Ramos (cell line): ENCODE results near the gene SERPINE1.
"Not testable (repeated sequence)": the region's sequence is repeated elsewhere in the genome, so short reads cannot be mapped to it uniquely, and the experiment has no call there.

Experiments used
- in situ Hi-C: fragments of 300-500 bp; cut with MboI; formaldehyde crosslinking; loops from one replicate; pipeline ENCODE4 v1.14.3; 2022; ENCODE audit warnings: low sequenced_read_pairs; ENCODE audit not compliant: unreplicated experiment

Gene SERPINE1

DNA sequence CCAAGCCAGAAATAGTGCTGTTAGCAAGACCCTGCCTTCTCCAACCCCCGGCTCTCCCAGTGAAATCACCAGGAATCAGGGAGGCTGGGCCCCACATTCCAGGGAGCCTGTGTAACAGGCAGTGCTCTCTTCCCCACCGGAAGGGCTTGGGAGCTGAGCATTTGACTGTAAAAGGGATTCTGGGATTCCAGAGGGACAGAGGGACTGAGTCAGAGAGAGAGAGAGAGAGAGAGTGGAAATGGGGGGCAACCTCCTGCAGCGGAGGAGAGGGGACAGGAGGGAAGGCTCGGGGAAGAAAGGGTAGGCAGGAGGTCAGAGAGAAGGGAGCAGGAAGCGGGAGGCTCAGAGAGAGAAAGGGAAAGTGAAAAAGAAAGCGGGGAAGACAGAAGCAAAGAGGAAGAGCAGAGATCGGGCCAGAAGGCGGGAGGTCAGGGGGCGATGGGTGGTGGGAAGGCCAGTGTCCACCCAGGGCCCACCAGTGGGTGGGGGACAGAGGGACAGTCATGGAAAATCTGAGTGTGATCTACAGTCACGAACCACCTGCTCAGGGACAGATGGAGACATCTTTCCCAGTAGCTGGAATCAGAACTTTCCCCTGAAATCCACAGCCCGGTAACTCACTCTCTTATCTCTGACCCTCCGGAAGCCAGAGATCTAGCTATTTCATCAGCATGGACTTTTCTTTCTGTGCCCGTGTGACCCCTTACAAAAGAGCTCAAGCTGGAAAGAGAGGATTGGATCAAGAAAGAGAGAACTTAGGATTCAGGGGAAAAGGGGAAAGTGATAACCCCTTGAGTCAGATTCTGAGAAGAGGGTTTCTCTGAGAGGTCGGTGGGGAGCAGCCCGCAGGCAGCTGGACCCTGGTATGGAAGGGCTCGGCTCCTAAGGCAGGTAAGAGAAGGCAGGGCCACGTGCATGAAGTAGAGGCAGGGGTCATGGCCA, 4.6 kb upstream of the SERPINE1 start:
- in situ Hi-C loops, result no loop called here

DNA sequence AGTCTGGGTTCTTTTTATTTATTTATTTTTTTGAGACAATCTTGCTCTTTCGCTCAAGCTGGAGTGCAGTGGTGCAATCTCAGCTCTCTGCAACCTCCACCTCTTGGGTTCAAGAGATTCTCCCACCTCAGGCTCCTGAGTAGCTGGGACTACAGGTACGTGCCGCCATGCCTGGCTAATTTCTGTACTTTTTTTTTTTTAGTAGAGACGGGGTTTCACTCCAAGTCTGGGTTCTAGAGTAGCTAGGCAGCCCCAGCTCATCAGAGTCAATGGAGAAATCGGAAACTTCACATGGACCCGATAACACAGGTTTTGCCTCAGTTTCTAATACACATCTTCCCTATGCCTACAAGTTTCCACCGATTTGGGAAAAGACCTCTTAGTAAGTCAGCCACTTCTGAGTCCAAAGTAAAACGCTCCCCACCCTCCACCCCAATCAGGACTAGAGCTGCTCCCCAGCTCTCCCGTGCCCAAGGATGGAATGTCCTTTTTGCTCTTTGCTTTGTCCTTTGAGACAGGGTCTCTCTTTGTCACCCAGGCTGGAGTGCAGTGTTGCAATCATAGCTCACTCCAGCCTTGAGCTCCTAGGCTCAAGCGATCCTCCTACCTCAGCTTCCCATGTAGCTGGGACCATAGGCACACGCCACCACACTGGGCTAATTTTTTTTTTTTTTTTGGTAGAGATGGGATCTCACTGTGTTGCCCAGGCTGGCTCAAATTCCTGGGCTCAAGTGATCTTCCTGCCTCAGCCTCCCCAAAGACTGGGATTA, 3.8 kb upstream of the SERPINE1 start:
- in situ Hi-C loops, result no loop called here

DNA sequence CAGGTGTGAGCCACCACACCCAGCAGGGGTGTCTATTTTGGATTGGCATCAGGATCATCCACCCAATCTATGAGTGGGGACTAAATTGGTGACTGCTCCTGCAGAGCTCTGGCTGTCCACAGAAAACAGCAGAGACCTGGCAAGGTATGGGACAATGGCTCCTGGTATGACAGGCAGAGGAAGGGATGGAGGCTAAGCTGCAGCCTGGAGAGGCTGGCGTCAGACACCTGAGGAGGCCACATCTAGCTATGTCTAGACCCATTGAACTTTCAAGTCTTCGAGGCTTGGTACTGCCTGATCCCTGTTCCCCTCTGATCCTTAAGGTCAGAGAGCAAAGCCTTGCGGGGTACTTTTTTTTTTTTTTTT, 3.2 kb upstream of the SERPINE1 start:
- in situ Hi-C loops, result no loop called here

DNA sequence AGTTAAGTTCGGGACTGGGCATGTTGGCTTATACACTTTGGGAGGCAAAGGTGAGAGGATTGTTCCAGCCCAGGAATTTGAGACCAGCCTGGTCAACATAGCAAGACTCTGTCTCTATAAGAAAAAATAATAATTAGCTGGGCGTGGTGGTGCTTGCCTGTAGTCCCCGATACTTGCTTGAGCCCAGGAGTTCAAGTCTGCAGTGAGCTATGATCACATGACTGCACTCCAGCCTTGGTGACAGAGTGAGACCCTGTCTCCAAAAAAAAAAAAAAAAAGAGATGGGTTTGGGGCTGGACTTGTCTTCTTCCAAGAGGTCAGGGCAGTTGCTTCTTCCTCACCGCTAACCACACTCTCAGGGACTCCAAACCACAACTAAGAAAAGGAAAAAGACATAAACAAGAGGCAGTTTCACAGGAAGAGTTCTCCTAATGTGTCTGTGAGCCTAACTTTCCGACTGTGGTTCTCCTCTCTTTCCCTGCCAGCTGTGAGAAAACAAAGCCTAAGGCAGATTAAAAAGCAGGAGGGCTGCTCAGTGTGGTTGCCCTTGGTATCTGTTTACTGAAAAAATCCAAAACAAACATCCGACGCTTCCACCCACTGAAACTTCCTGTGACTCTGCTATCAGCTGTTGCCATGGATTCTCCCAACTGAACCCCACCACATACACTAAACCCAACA, 2.4 kb upstream of the SERPINE1 start:
- in situ Hi-C loops, result no loop called here

DNA sequence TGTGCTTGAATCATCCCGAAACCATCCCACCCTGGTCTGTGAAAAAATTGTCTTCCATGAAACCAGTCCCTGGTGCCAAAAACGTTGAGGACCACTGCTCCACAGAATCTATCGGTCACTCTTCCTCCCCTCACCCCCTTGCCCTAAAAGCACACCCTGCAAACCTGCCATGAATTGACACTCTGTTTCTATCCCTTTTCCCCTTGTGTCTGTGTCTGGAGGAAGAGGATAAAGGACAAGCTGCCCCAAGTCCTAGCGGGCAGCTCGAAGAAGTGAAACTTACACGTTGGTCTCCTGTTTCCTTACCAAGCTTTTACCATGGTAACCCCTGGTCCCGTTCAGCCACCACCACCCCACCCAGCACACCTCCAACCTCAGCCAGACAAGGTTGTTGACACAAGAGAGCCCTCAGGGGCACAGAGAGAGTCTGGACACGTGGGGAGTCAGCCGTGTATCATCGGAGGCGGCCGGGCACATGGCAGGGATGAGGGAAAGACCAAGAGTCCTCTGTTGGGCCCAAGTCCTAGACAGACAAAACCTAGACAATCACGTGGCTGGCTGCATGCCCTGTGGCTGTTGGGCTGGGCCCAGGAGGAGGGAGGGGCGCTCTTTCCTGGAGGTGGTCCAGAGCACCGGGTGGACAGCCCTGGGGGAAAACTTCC, 784 bp upstream of the SERPINE1 start:
- in situ Hi-C loops, result no loop called here

DNA sequence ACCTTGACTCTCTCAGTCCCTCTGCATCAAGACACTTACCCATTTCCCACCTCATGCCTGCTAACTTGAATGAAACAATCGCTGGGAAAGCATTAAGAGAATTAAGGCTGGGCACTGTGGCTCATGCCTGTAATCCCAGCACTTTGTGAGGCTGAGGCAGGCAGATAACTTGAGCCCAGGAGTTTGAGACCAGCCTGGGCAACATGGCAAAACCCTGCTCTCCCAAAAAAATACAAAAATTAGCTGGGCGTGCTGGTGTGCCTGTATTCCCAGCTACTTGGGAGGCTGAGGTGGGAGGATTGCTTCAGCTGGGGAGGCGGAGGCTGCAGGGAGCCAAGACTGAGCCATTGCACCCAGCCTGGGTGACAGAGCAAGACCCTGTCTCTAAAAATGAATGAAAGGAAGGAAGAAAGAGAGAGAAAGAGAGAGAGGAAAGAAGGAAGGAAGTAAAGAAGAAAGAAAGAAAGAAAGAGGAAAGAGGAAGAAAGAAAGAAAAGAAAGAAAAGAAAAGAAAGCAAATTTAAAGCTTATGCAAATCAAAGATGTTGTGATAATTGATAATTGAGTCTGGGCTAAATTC, 646 bp downstream of the SERPINE1 start:
- in situ Hi-C loops, result no loop called here

DNA sequence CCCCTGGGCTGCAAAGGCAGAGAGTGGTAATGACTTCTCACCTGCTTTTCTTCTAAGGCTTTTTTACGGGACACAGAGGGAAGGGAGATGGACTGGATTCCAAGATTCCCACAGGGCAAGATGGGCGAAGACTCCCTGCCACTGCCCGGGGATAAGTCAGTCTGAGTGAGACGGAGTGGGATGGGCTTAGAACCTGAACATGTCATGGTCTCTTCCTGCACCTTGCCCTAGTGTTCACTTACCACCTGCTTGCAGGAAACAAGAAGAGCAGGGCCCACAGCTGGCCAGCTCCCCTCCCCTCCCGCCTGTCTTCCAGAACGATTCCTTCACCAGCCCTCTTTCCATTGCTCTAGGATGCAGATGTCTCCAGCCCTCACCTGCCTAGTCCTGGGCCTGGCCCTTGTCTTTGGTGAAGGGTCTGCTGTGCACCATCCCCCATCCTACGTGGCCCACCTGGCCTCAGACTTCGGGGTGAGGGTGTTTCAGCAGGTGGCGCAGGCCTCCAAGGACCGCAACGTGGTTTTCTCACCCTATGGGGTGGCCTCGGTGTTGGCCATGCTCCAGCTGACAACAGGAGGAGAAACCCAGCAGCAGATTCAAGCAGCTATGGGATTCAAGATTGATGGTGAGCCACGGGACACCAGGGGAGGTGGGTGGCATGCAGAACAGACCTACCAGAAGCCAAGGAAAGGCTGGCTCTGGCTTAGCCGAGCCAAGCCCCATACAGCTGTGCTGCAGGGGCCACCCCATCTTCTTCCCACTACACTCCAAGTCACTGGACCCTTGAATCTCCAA, 1.3 kb downstream of the SERPINE1 start:
- in situ Hi-C loops, result no loop called here

DNA sequence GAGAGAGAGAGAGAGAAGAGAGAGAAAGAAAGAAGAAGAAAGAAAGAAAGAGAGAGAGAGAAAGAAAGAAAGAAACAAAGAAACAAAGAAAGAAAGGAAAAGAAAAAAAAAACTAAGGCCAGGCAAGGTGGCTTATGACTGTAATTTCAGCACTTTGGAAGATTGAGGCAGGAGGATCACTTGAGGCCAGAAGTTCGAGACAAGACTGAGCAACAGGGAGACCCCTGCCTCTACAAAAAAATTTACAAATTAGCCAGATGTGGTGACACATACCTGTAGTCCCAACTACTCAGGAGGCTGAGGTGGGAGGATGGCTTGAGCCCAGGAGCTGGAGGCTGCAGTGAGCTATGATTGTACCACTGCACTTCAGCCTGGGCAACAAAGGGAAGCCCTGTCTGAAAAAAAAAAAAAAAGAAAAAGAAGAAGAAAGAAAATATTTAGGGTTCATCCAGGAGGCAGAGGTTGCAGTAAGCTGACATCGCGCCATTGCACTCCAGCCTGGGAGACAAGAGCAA, 2.8 kb downstream of the SERPINE1 start:
- in situ Hi-C loops, result no loop called here

DNA sequence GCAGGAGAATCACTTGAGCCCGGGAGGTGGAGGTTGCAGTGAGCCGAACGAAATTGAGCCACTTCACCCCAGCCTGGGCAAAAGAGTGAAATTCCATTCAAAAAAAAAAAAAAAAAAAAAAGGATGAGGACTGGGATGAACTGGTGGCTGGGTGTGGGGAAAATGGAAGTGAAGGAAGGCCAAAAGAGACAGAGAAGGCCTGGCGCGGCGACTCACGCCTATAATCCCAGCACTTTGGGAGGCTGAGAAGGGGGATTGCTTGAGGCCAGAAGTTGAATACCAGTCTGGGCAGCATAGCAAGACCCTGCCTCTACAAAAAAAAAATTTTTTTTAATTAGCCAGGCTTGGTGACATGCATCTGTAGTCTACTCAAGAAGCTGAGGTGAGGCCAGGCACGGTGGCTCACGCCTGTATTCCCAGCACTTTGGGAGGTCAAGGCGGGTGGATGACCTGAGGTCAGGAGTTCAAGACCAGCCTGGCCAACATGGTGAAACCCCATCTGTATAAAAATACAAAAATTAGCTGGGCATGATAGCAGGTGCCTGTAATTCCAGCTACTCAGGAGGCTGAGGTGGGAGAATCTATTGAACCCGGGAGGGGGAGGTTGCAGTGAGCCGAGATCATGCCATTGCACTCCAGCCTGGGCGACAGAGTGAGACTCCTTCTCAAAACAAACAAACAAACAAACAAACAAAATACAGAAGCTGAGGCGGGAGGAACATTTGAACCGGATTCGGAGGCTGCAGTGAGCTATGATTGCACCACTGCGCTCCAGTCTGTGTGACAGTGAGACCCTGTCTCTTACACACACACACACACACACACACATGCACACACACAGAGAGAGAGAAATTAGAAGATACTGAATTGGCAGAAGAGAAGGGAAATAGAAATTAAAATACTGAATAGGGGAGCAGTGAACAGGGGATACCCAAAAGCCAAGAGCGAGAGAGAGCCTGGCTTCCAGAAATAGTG, 6.0 kb downstream of the SERPINE1 start:
- in situ Hi-C loops, result not testable (repeated sequence)

DNA sequence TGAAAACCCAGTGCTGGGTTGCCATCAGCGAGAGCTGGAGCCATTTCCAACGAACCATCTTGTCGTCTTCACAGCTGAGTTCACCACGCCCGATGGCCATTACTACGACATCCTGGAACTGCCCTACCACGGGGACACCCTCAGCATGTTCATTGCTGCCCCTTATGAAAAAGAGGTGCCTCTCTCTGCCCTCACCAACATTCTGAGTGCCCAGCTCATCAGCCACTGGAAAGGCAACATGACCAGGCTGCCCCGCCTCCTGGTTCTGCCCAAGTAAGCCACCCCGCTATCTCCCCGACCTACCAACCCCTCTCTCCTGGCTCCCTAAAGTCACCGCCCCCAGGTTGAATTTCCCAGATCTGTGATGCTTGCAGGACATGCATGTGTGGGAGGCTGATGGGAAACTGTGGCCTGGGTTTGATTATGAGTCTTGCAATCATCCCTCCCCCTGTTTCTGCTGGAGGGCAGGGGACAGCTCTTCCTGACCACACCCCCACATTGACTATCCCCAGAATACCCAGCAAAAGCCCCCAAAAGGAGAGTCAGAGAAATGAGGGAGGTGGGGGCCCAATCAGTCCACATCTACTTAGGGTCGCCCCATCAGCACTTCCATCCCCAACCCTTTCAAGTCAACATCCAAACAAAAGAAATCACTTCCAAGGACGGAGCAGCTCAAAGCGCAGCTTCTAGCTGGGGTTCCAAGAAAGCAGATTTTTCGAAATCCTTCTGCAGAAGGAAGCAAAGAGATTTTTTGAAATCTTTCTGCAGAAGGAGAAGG, 6.9 kb downstream of the SERPINE1 start:
- in situ Hi-C loops, result no loop called here

DNA sequence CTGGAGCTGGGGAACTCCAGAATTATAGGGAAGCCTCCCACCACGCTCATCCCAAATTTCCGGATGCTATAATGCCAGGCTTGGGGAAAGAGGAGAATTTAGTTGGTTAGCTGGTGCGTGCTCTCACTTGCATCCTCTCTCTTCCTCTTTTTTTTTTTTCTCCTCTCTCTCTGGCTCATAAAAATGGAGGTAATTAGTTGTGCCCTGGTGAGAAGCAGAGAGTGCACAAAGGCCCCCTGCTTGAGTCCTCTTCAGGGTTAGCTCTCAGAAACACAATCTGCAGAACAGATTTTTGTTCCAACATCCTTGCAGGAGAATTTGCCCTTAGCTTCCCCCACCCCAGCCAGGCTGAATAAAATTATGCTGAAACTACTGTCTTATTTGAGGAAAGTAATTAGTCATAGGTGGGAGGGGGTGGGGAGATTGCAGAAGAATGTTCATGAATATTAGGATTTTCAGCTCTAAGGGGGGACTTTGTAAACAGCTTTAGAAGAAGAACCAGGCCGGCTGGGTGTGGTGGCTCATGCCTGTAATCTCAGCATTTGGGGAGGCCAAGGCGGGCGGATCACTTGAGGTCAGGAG, 7.6 kb downstream of the SERPINE1 start:
- in situ Hi-C loops, result no loop called here

DNA sequence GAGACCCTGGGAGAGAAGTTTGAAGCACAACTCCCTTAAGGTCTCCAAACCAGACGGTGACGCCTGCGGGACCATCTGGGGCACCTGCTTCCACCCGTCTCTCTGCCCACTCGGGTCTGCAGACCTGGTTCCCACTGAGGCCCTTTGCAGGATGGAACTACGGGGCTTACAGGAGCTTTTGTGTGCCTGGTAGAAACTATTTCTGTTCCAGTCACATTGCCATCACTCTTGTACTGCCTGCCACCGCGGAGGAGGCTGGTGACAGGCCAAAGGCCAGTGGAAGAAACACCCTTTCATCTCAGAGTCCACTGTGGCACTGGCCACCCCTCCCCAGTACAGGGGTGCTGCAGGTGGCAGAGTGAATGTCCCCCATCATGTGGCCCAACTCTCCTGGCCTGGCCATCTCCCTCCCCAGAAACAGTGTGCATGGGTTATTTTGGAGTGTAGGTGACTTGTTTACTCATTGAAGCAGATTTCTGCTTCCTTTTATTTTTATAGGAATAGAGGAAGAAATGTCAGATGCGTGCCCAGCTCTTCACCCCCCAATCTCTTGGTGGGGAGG, 10.8 kb downstream of the SERPINE1 start:
- in situ Hi-C loops, result no loop called here

DNA sequence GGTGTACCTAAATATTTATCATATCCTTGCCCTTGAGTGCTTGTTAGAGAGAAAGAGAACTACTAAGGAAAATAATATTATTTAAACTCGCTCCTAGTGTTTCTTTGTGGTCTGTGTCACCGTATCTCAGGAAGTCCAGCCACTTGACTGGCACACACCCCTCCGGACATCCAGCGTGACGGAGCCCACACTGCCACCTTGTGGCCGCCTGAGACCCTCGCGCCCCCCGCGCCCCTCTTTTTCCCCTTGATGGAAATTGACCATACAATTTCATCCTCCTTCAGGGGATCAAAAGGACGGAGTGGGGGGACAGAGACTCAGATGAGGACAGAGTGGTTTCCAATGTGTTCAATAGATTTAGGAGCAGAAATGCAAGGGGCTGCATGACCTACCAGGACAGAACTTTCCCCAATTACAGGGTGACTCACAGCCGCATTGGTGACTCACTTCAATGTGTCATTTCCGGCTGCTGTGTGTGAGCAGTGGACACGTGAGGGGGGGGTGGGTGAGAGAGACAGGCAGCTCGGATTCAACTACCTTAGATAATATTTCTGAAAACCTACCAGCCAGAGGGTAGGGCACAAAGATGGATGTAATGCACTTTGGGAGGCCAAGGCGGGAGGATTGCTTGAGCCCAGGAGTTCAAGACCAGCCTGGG, 11.4 kb downstream of the SERPINE1 start:
- in situ Hi-C loops, result no loop called here

DNA sequence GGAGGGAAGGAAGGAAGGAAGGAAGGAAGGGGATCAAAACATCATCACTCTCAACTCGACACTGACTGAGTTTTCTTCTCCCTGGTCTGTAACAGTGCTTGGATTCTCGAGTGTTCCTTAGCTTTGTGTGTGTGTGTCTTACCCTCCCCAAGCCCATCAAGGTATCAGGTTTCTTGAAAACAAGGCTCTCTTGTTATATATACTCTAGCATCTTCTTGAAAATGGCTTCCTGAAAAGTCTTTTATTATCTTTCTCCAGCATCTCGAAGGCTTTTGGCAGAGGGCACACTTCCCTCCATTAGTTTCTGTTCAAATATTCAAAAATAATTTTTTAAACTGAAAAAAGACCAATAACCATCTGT, 13.4 kb downstream of the SERPINE1 start:
- in situ Hi-C loops, result loop anchor here (5.0 kb wide), 1 partner anchor 52 kb away; no protein-coding TSS in a partner anchor

DNA sequence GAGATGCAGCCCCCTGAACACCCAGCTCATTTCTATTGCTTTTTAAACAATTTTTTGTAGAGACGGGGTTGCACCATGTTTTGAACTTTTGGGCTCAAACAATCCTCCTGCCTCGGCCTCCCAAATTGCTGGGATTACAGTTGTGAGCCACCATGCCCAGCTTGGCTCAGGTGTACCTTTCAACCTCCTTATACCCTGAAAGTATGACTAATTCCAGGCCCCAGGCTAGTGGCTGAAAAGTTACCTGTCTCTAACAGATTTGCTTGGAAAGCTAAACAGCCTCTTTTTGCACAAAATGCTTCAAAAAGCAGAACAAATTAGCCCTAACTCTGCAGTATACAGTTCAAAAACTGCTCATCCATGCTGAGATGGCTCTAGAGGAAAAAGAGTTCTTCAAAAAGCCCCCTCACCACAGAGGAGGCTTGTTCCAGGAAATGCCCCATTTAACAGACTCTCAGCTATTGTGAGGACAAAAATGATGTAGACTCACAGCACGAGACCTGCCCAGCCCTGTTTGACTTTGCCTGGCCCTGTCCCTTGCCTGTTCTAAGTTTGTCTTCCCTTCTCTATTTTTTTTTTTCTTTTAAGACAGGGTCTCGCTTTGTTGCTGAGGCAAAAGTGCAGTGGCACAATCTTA, 14.0 kb downstream of the SERPINE1 start:
- in situ Hi-C loops, result loop anchor here (5.0 kb wide), 1 partner anchor 51 kb away; no protein-coding TSS in a partner anchor
